Measurements from ENCODE around the gene LYSMD1. TPM values are rescaled to one million over a fixed set of nuclear protein-coding genes. Genes with fewer than 3 reads are reported as not detected.
A peak's percentile ranks its signal among the peaks of the same experiment; 100 is the strongest.

Gene LYSMD1
- total and polyA plus RNA-seq, 2 of the 4 experiments (the other 2 are of a cell fraction) = 5.9 to 10.4 TPM

DNA sequence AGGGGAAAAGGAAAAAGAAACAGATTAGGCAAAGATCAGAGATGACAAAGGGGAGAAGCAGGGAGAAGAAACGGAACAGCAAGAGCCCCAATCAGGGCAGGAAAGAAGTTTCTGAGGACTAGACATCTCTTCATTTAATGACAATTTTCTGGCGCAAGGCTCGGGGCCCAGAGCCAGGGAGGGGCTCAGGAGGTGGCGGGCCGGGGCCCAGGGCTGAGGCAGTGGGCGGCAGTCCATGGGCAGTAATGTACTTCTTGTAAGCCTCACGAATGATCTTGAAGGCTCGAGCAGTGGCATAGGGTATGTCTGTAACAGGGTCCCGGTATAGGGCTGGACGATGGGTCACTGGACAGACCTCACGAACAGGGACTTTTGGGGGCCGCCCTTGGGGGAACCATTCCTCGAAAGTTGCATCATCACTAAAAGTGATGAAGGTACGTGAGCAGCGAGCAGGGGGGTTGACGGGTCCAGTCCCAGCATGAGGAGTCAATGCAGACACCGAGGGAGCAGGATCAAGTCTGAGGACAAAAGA, 10.9 kb upstream of the LYSMD1 start:
- ATAC-seq (ENCODE audit: low read depth) = no peak
- no peak overlapping the region for H3K9ac ChIP-seq (ENCODE audit: low read depth, low read length)
- H4K91ac ChIP-seq (ENCODE audit: insufficient read depth, low read depth, low read length) = no peak overlapping the region
- no peak overlapping the region for H3K18ac ChIP-seq (ENCODE audit: low read depth, low read length)
- TSS peak; percentile 47 for BruUV-seq (replicated peaks)
- H2AK5ac ChIP-seq (ENCODE audit: low read depth, low read length) = no peak overlapping the region
- H3K36me3 ChIP-seq (ENCODE audit: control insufficient read depth, insufficient read depth, low read length) = peaks cover 42% of the 10 kb centered on the region
- CTCF ChIA-PET = interaction anchor here (1.0 kb wide), 1 partner anchor 13 kb away, joined by 3 read pairs; no protein-coding TSS in a partner anchor
- no peak overlapping the region for H3K14ac ChIP-seq (replicated peaks; ENCODE audit: low read depth, low read length)
- H3K4me1 ChIP-seq (ENCODE audit: control insufficient read depth, insufficient read depth, low read length) = peaks cover 2% of the 10 kb centered on the region; the same call in 1 of the 2 replicates
- H3K27me3 ChIP-seq (ENCODE audit: control insufficient read depth, insufficient read depth, low read length) = no peaks in the 10 kb centered on the region
- dilution Hi-C loops (cut with HindIII; ENCODE audit: low sequenced_read_pairs, unreplicated experiment) = no loop called here
- H3K79me1 ChIP-seq (ENCODE audit: low read depth in 1 of 2, low read length in 2 of 2) = no peaks in the 10 kb centered on the region; a peak in 1 of 4 replicates
- no peak overlapping the region for H2BK15ac ChIP-seq (ENCODE audit: low read depth, low read length)
- no peak overlapping the region for H2AFZ ChIP-seq (replicated peaks; ENCODE audit: low read length, poor library complexity)
- POLR2A ChIA-PET (ENCODE audit: unreplicated experiment) = no interaction called here
- no peak overlapping the region for H2BK5ac ChIP-seq (ENCODE audit: low read depth, low read length, poor library complexity, severe bottlenecking)
- H2BK20ac ChIP-seq (ENCODE audit: low read depth, low read length) = no peak overlapping the region
- TF ChIP-seq RFX5 (IDR thresholded peaks at IDR 0.05; ENCODE audit: low read depth, low read length) (no peak), CEBPB (IDR thresholded peaks at IDR 0.05; ENCODE audit: low read depth, low read length) (peak; percentile 42; the same call in 1 of the 2 replicates)
- DNase-seq = no peak
- H3K27ac ChIP-seq (ENCODE audit: insufficient read depth, low read length) = no peak overlapping the region
- H3K9me3 ChIP-seq (ENCODE audit: control insufficient read depth, insufficient read depth, low read length) = no peaks in the 10 kb centered on the region
- no peak overlapping the region for H3K4me2 ChIP-seq (ENCODE audit: low read depth, low read length)
- no peak overlapping the region for H4K8ac ChIP-seq (ENCODE audit: low read depth in 2 of 2, low read length in 2 of 2)
- no peak overlapping the region for H3K23ac ChIP-seq (ENCODE audit: low read depth, low read length)
- no peak overlapping the region for H2AK9ac ChIP-seq (replicated peaks; ENCODE audit: low read depth, low read length, poor library complexity)
- H3K9me1 ChIP-seq (ENCODE audit: insufficient read depth, low read length) = no peaks in the 10 kb centered on the region
- H3K4ac ChIP-seq (ENCODE audit: low read depth, low read length) = no peak overlapping the region
- intact Hi-C loops (cut with micrococcal nuclease) = no loop called here
- no peak overlapping the region for H2BK120ac ChIP-seq (ENCODE audit: low read depth, low read length)
- in situ Hi-C loops (cut with MboI; ENCODE audit: low sequenced_read_pairs) = no loop called here
- no peaks in the 10 kb centered on the region for H4K20me1 ChIP-seq (ENCODE audit: insufficient read depth, low read length)
- H4K5ac ChIP-seq (ENCODE audit: low read depth, low read length) = no peak overlapping the region
- H3K4me3 ChIP-seq (ENCODE audit: insufficient read depth, low read depth, low read length) = no peak overlapping the region
- no peak overlapping the region for H3K56ac ChIP-seq (ENCODE audit: extremely low read depth, insufficient read depth, low read length)
- WGBS, 2 experiments (ENCODE audit: extremely low coverage in 2 of 2, insufficient read length in 1 of 2) = 94% methylated on average over 12 of the region's 17 CpGs; no CpG with 5 or more reads in 1 of the 2 experiments

Measured in IMR-90 (cell line).